Activated CD4-positive, alpha-beta T cell treated with anti-CD3 and anti-CD28 coated beads, Interleukin-2, amount 10 ng/mL, durations not matched to agents 24 days and 14 days (primary cell): ENCODE data around the gene INSYN2B. TPM values are rescaled to one million over a fixed set of nuclear protein-coding genes. Genes with fewer than 3 reads are reported as not detected.
A peak's percentile ranks its signal among the peaks of the same experiment; 100 is the strongest.
"Not testable (repeated sequence)": the region's sequence is repeated elsewhere in the genome, so short reads cannot be mapped to it uniquely, and the experiment has no call there.

ENCODE experiments used
- DNase-seq: peaks from one replicate; pipeline ENCODE4 v3.0.0; 2022
- H3K27ac Mint-ChIP-seq: one replicate; pipeline ENCODE4 v1.8.0; 2022; ENCODE audit warnings: mild to moderate bottlenecking, mixed read lengths
- H3K27me3 Mint-ChIP-seq: one replicate; pipeline ENCODE4 v1.8.0; 2022; ENCODE audit warnings: mixed read lengths
- H3K36me3 Mint-ChIP-seq: one replicate; pipeline ENCODE4 v1.8.0; 2022; ENCODE audit warnings: low read depth, mild to moderate bottlenecking, mixed read lengths
- H3K4me1 Mint-ChIP-seq: one replicate; pipeline ENCODE4 v1.8.0; 2021; ENCODE audit warnings: mixed read lengths
- H3K4me3 Mint-ChIP-seq: one replicate; pipeline ENCODE4 v1.8.0; 2022; ENCODE audit warnings: mild to moderate bottlenecking, moderate library complexity, mixed read lengths
- H3K9me3 Mint-ChIP-seq: one replicate; pipeline ENCODE4 v1.8.0; 2021; ENCODE audit warnings: mixed read lengths
- intact Hi-C: fragments of 100-400 bp; cut with micrococcal nuclease; formaldehyde crosslinking; loops from one replicate; pipeline ENCODE4 v1.15.1; 2023
- total RNA-seq: library from RNA; stranded (reverse); gene quantifications from 2 replicates; pipeline ENCODE4 v1.2.3, GENCODE V29; 2022

Gene INSYN2B
- total RNA-seq, 1 donor from 2014 or later, result not detected

- Mint-ChIP-seq H3K36me3 (peaks cover 40% of the 10 kb centered on the region), H3K27ac (peak overlapping the region; percentile 65), H3K4me1 (peaks cover 31% of the 10 kb centered on the region)
- H3K9me3 Mint-ChIP-seq, intact Hi-C loops, DNase-seq, H3K4me3 Mint-ChIP-seq, H3K27me3 Mint-ChIP-seq: not testable (repeated sequence)
Measured at GRCh38 chr5:169833681-169834292, 146.5 kb downstream of the INSYN2B start.

- Mint-ChIP-seq H3K4me1 (peaks cover 34% of the 10 kb centered on the region), H3K27me3 (no peaks in the 10 kb centered on the region), H3K27ac (peak overlapping the region; percentile 15), H3K4me3 (no peak overlapping the region), H3K9me3 (no peaks in the 10 kb centered on the region), H3K36me3 (peaks cover 38% of the 10 kb centered on the region)
- intact Hi-C loops, result no loop called here
- DNase-seq, result no peak
Measured at GRCh38 chr5:169832845-169833244, 147.4 kb downstream of the INSYN2B start.

- DNase-seq, result no peak
- Mint-ChIP-seq H3K27ac (peak overlapping the region; percentile 64), H3K4me3 (no peak overlapping the region), H3K9me3 (no peaks in the 10 kb centered on the region), H3K27me3 (no peaks in the 10 kb centered on the region), H3K4me1 (peaks cover 36% of the 10 kb centered on the region), H3K36me3 (peaks cover 38% of the 10 kb centered on the region)
- intact Hi-C loops, result no loop called here
Measured at GRCh38 chr5:169832304-169832703, 148.0 kb downstream of the INSYN2B start.

GRCh38 chr5:169831331-169831730 is 149.0 kb downstream of the INSYN2B start:
- peaks cover 42% of the 10 kb centered on the region for H3K36me3 Mint-ChIP-seq
- no peak overlapping the region for H3K27ac Mint-ChIP-seq
- peaks cover 41% of the 10 kb centered on the region for H3K4me1 Mint-ChIP-seq
- H3K4me3 Mint-ChIP-seq, result no peak overlapping the region
- H3K27me3 Mint-ChIP-seq, result no peaks in the 10 kb centered on the region
- intact Hi-C loops, result no loop called here
- no peaks in the 10 kb centered on the region for H3K9me3 Mint-ChIP-seq
- DNase-seq, result no peak

GRCh38 chr5:169828385-169828784 is 151.9 kb downstream of the INSYN2B start:
- peaks cover 47% of the 10 kb centered on the region for H3K36me3 Mint-ChIP-seq
- H3K27ac Mint-ChIP-seq, result peak overlapping the region; percentile 31
- H3K4me3 Mint-ChIP-seq, result no peak overlapping the region
- H3K27me3 Mint-ChIP-seq, result no peaks in the 10 kb centered on the region
- peaks cover 35% of the 10 kb centered on the region for H3K4me1 Mint-ChIP-seq
- no peak for DNase-seq
- intact Hi-C loops, result no loop called here
- no peaks in the 10 kb centered on the region for H3K9me3 Mint-ChIP-seq

- peak overlapping the region; percentile 31 for H3K27ac Mint-ChIP-seq
- H3K36me3 Mint-ChIP-seq, result peaks cover 50% of the 10 kb centered on the region
- H3K4me3 Mint-ChIP-seq, result no peak overlapping the region
- peaks cover 2% of the 10 kb centered on the region for H3K9me3 Mint-ChIP-seq
- intact Hi-C loops, result no loop called here
- no peaks in the 10 kb centered on the region for H3K27me3 Mint-ChIP-seq
- no peak for DNase-seq
- H3K4me1 Mint-ChIP-seq, result peaks cover 32% of the 10 kb centered on the region
Measured at GRCh38 chr5:169827769-169828168, 152.5 kb downstream of the INSYN2B start.

GRCh38 chr5:169826618-169827017 is 153.7 kb downstream of the INSYN2B start:
- no peak for DNase-seq
- H3K9me3 Mint-ChIP-seq, result peaks cover 12% of the 10 kb centered on the region
- no peak overlapping the region for H3K27ac Mint-ChIP-seq
- H3K4me1 Mint-ChIP-seq, result peaks cover 22% of the 10 kb centered on the region
- peaks cover 53% of the 10 kb centered on the region for H3K36me3 Mint-ChIP-seq
- H3K27me3 Mint-ChIP-seq, result no peaks in the 10 kb centered on the region
- H3K4me3 Mint-ChIP-seq, result no peak overlapping the region
- intact Hi-C loops, result no loop called here

GRCh38 chr5:169817031-169817430 is 163.3 kb downstream of the INSYN2B start:
- Mint-ChIP-seq H3K9me3 (peaks cover 8% of the 10 kb centered on the region), H3K36me3 (peaks cover 71% of the 10 kb centered on the region), H3K27me3 (no peaks in the 10 kb centered on the region), H3K4me1 (peaks cover 5% of the 10 kb centered on the region), H3K27ac (peak overlapping the region; percentile 45), H3K4me3 (no peak overlapping the region)
- intact Hi-C loops, result no loop called here
- no peak for DNase-seq

- Mint-ChIP-seq H3K4me1 (peaks cover 5% of the 10 kb centered on the region), H3K27ac (no peak overlapping the region), H3K4me3 (no peak overlapping the region), H3K9me3 (no peaks in the 10 kb centered on the region), H3K36me3 (peaks cover 71% of the 10 kb centered on the region), H3K27me3 (no peaks in the 10 kb centered on the region)
- DNase-seq, result no peak
- intact Hi-C loops, result no loop called here
Measured at GRCh38 chr5:169814522-169814921, 165.8 kb downstream of the INSYN2B start.

Other genes with a start within 250 kb of the INSYN2B start
- gene FOXI1, start 125.4 kb upstream of the INSYN2B start, total RNA-seq, result 0.09 TPM in 1 of 2 replicates, not detected in the other